Measurements from ENCODE around the gene RXRA.

The RXRA gene

GRCh38 chr9:134408939-134409737 is 82.9 kb downstream of the RXRA start:
- H3K4me3 ChIP-seq (ENCODE audit: control insufficient read depth, low read depth, low read length), result no peak overlapping the region
- no peak for TF ChIP-seq CTCF (conservative IDR thresholded peaks at IDR 0.05; ENCODE audit: control insufficient read depth, insufficient read depth, low read depth, low read length)
- no peak for DNase-seq (ENCODE audit: low read depth)

DNA sequence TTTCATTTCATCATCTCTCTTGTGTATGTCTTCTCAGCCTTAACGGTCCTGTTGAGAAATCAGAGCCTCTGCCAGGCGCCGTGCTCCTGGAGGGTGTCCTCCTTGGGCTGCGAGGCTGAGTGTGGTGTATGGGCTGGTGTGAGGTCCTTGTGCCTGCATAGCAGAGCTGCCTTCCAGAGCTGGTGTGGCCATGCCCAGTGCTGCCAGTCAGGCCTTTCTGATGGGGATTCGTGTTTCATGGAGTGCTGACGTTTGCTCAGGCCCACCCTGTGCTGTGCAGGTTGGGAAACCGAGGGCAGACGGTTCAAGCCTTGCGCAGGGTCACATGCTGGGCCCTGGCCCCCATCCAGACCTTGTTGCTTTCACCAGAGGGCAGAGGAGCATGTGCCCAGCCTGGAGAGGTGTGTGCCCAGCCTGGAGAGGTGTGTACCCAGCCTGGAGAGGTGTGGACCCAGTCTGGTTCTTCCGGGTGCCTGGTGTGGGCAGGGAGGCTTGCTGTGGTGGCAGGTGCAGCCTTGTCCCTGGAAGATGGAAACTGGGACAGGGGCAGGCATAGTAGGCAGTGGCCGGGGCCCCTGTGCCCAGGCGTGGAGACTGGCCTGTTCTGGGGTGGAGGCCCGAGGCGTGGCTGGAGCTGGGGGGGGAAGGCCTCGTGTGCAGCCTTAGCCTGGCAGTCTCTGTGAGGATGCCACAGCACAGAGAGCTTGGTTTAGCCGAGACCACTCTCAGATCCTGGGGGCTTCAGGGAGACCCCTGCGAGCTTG is 84.0 kb downstream of the RXRA start:
- no peak for TF ChIP-seq CTCF (conservative IDR thresholded peaks at IDR 0.05; ENCODE audit: control insufficient read depth, insufficient read depth, low read depth, low read length)
- no peak for DNase-seq (ENCODE audit: low read depth)
- H3K4me3 ChIP-seq (ENCODE audit: control insufficient read depth, low read depth, low read length), result no peak overlapping the region

GRCh38 chr9:134410835-134411217 is 84.6 kb downstream of the RXRA start:
- no peak overlapping the region for H3K4me3 ChIP-seq (ENCODE audit: control insufficient read depth, low read depth, low read length)
- DNase-seq (ENCODE audit: low read depth), result no peak
- TF ChIP-seq CTCF (conservative IDR thresholded peaks at IDR 0.05; ENCODE audit: control insufficient read depth, insufficient read depth, low read depth, low read length), result no peak

DNA sequence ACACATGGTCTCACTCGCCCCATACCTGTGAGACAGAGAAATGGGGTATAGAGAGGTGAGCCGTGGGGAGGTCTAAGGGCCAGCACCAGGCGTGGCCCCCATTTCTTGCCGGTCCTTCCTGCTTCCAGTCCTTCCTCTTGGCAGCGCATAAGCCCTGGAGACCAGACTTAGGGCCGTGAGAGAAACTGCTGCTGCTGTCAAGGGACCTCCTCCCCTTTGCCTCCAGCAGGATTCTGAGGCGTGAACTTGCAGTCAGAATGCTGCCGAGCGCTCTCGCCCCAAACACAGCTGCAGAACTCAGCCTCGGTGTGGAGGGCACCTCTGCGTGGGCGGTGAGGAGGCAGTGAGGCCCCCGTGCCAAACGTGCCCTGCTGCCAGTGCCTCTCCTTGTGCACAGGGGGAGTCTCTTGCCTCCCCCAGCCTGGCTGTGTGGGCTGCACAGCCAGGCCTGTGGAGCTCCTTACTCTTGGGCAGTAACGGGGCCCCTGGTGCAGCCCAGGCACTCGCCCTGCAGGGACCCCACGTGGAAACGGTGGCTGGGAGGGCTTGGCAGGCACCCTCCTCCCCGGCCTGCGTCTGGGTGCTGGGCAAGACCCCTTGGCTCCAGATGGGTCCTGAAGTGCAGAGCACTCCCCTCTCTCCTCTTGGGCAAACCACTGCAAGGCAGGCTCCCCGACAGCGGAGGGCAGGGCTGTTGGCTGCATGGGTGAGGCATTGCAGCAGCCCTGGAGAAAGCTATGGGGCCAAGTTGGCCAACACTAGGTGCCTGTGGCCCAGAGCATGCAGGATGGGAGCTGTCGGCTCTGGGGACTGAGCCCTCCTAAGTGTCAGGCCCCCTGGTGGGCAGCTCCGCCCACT is 85.4 kb downstream of the RXRA start:
- TF ChIP-seq CTCF (conservative IDR thresholded peaks at IDR 0.05; ENCODE audit: control insufficient read depth, insufficient read depth, low read depth, low read length), result no peak
- DNase-seq (ENCODE audit: low read depth), result no peak
- no peak overlapping the region for H3K4me3 ChIP-seq (ENCODE audit: control insufficient read depth, low read depth, low read length)

- H3K4me3 ChIP-seq (ENCODE audit: control insufficient read depth, low read depth, low read length), result no peak overlapping the region
- no peak for TF ChIP-seq CTCF (conservative IDR thresholded peaks at IDR 0.05; ENCODE audit: control insufficient read depth, insufficient read depth, low read depth, low read length)
- no peak for DNase-seq (ENCODE audit: low read depth)
Measured at GRCh38 chr9:134412298-134412711, 86.0 kb downstream of the RXRA start.

DNA sequence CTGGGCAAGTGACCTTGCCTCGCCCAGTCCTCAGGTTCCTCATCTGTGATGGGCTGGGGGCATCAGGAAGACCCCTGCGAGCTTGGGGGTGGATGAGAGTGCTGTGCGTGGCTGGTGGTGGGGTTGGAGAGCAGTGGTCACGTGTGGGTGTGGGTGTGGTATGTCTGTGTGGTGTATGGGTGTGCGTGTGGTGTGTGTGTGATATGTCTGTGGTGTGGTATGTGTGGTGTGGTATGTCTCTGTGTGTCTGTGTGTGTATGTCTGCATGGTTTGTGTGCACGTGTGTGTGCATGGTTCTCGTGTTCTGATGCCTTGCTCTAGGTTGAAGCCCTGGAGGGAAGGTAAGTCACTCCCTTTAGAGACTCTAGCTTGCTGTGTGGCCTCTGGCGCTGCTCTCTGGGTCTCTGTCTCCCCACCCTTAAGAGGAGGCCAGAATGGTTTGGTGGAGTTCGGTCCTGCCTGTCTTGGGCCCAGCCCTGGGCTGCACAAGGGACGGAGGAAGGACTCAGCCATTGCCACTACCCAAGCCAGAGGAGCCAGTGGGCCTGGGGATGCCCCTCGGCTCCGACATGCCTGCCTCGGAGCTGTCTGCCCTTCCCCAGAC is 87.0 kb downstream of the RXRA start:
- DNase-seq (ENCODE audit: low read depth), result no peak
- H3K4me3 ChIP-seq (ENCODE audit: control insufficient read depth, low read depth, low read length), result no peak overlapping the region
- TF ChIP-seq CTCF (conservative IDR thresholded peaks at IDR 0.05; ENCODE audit: control insufficient read depth, insufficient read depth, low read depth, low read length), result no peak
